C4-2B (cell line): Measurements from ENCODE around the gene CLIP3.
"Not testable (repeated sequence)": the region's sequence is repeated elsewhere in the genome, so short reads cannot be mapped to it uniquely, and the experiment has no call there.

Experiments
- CTCF ChIP-seq: fragments of 450-650 bp; conservative IDR thresholded peaks from 2 replicates; pipeline ENCODE4 v1.5.1; 2017; ENCODE audit warnings: mild to moderate bottlenecking
- ZFX ChIP-seq: fragments of 450-650 bp; IDR thresholded peaks from 2 replicates; pipeline ENCODE4 v1.6.1; 2017

- TF ChIP-seq CTCF, ZFX: not testable (repeated sequence)
These were observed 36.3 kb upstream of the CLIP3 start for GRCh38 chr19:36068810-36069499.
